HG02571 (cell line): Measurements from ENCODE around the gene SYNDIG1.

ENCODE experiments used
- ATAC-seq: cut with Tn5 transposase; IDR thresholded peaks from one replicate; pipeline ENCODE4 v1.9.1; 2021; ENCODE audit warnings: mild to moderate bottlenecking, moderate library complexity; ENCODE audit not compliant: unreplicated experiment

SYNDIG1 gene

DNA sequence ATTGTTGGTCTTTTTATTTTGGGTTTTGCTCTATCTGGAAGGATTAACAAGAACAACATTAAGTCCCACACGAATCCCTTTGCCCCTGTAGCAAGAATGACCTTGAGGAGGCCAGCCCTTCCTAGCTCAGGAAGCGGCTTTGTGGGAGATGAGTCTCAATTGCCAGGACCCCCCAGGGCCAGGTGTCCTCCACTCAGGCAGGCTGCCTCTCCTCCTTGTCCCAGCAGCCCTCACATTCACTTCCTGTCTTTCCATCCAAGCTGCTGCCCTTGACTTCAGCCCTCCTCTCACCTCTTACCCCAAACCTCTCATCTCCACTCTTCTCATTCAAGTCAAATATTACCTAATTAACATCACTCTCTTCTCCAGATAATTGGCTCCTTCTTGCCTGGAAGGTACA, 22.6 kb upstream of the SYNDIG1 start:
- ATAC-seq: no peak

- no peak for ATAC-seq
These were observed 21.3 kb upstream of the SYNDIG1 start for GRCh38 chr20:24448170-24448569.

DNA sequence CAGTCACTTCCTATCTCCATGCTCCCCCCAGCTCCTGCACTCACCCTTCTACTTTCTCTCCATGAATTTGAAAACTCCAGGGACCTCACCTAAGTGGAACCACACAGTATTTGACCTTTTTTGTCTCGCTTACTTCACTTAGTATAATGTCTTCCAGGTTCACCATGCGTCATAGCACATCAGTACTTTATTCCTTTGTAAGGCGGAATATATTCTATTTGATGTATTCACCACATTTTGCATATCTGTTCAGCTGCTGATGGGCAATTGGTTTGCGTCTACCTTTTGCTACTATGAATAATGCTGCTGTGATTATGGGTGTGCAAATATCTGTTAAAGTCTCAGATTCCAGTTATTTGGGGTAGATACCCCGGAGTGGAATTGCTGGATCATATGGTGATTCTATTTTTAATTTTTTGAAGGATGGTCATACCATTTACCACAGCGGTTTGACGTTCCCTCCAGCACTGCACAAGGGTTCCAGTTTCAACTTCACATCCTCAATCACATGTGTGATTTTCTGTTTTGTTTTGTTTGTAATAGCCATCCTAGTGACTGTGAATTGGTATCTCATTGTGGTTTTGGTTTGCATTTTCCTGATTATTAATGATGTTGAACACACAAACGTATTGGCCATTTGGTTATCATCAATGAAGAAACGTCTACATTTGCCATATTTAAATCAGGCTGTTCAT, 20.3 kb upstream of the SYNDIG1 start:
- no peak for ATAC-seq

DNA sequence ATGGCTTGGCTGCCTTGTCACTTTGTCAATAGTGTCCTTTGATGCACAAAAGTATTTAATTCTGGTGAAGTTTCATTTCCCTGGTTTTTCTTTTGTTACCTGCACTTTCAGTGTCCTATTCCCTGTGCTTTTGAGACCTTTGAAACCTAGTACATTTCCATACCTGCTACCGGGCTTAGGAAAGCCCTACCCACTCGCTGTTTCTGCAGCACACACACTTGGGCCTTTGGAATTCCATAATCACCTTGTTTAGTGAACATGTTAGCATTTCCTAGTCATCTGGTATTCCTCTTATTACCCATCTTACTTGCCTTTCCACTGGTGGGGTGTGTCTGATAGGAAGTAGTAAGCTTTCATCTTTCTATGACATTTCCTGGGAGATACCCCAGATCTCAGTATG, 19.3 kb upstream of the SYNDIG1 start:
- no peak for ATAC-seq

DNA sequence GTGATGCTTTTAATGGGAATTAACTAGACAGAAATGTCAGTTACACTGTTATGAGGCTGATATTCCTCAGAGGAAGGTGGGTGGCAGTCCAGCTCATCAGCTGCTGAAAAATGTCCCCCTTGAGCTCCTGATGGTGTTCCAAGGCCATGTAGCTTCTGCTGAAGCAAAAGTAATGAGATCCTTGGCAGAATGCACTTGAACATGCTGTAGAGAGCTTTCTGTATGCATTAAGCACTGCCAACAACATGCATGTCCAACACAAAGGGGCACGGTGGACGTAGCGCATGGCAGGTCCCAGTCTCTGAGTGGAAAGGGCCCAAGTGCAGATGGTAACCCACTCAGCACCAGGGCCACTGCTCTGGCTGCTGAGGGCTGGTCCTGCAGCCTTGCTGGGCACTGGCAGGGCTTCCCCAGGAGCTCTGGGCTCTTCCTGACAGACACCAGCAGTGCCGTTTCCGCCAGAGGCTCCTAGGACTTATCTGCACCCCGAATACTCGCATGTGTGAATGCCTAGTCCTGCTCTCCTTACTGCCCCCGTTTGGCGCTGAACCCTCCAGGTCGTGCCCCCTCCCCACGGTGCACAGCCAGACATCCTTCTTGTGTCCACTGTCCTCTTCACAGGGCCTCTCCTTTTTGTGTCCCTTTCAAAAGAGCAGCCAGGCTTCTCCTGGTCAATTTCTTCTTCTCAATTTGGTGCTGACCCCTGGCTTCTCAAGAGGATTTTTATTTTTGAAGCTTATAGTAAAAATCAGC, 18.6 kb upstream of the SYNDIG1 start:
- ATAC-seq: no peak

GRCh38 chr20:24451428-24451827, 18.0 kb upstream of the SYNDIG1 start:
- no peak for ATAC-seq

- no peak for ATAC-seq
These were observed 17.4 kb upstream of the SYNDIG1 start for GRCh38 chr20:24452016-24452415.

GRCh38 chr20:24452498-24453127, 16.8 kb upstream of the SYNDIG1 start:
- no peak for ATAC-seq

- ATAC-seq: no peak
These were observed 15.6 kb upstream of the SYNDIG1 start for GRCh38 chr20:24453869-24454268.

GRCh38 chr20:24455081-24455480, 14.3 kb upstream of the SYNDIG1 start:
- ATAC-seq: no peak

GRCh38 chr20:24456398-24456781, 13.0 kb upstream of the SYNDIG1 start:
- ATAC-seq: no peak

GRCh38 chr20:24458436-24458835, 11.0 kb upstream of the SYNDIG1 start:
- no peak for ATAC-seq

GRCh38 chr20:24459733-24460132, 9.7 kb upstream of the SYNDIG1 start:
- no peak for ATAC-seq

GRCh38 chr20:24460712-24461111, 8.7 kb upstream of the SYNDIG1 start:
- ATAC-seq: no peak

- ATAC-seq: no peak
These were observed 7.6 kb upstream of the SYNDIG1 start for GRCh38 chr20:24461848-24462247.

DNA sequence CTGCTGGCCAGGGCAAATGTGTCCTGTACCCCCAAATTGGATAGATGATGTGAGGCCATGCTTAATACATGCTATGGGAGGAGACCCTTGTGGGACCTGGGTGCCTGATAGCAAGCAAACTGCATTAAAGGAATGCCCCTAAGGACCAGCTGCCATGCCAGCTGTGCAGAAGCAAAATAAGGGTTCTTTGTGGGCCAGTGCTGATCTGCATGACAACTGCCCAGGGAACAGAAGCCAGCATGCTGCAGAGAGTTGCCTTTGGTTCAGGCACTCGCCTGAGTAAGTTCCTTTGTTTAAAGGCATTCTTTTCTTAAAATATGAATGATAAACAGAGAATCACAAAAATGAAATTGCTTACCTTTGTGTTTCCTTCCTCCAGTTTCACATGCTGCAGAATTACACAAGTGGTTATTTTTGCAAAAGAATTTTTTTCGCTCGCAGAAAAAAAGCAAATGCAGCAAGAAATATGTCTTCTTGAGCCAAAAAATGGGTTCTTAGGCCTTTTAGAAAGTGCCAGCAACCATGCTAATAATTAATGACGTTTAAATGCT, 6.9 kb upstream of the SYNDIG1 start:
- ATAC-seq: no peak

DNA sequence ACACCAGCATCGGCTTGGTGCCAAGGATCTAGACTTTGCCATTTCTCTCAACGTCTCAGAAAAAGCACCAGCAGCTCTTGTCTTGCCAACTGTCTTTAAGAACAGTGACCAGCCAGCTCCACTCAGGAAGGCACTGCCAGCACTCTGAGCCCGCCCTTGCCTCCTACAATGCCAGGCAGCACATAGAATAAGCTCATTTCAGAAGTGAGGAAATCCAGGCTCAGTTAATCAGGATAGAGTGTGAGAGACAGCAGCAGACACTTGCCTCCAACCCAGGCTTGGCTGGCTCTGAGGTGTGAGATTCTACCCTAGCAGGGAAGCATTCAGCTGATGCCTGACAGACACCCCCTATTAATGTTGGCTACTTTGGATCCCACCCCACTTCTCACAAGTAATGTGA, 4.3 kb upstream of the SYNDIG1 start:
- no peak for ATAC-seq

- no peak for ATAC-seq
These were observed 3.7 kb upstream of the SYNDIG1 start for GRCh38 chr20:24465730-24466129.

DNA sequence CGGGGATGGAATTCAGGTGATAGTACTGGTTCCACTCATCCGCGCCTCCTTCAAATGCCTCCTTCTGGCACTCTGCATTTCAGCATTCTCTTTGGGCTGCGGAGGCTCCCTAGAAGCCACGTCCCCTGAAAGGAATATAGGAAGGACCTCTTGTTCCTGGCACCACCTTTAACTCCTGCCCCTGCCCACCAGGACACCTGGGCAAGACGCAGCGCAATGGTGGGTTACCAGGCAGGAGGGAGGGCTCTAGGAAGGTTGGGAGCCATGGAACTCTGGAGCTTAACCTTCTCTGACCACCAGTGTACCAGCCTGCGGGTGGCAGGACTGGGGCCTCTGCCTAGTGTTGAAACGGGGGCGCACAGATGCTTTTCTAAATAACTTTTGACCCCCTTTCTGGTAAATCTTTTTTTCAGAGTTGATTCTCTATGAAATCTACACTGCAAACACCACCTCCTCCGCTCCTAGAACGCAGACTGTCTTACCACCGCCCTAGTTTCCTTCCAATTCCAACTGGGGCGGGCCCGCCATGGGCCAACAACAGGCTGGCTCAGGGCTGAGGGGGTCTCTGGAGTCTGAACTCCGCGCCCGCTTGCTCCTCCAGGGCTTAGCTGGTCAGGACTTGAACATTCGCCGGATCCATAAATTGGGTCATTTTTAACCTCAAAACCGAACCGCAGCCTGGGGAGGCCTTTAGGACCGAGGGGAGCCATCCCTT, 871 bp upstream of the SYNDIG1 start:
- ATAC-seq: no peak

- no peak for ATAC-seq
These were observed 691 bp downstream of the SYNDIG1 start for GRCh38 chr20:24469894-24470745.
